Activated CD8-positive, alpha-beta T cell treated with anti-CD3 and anti-CD28 coated beads for 36 hours (primary cell): Measurements from ENCODE around the gene UBE2D2. TPM values are rescaled to one million over a fixed set of nuclear protein-coding genes. Genes with fewer than 3 reads are reported as not detected.
A peak's percentile ranks its signal among the peaks of the same experiment; 100 is the strongest.

ENCODE experiments used
- ATAC-seq: fragments of 200-7000 bp; cut with Tn5 transposase; one replicate; pipeline ENCODE4 v1.10.0; 2021; ENCODE audit warnings: mild to moderate bottlenecking, moderate library complexity
- CTCF ChIA-PET: fragments of 350-600 bp; sonication (Branson Sonifier 250); formaldehyde crosslinking; loops from one replicate; lab custom pipeline; 2021; ENCODE audit warnings: antibody characterized with exemption; lab: Charles Lee
- POLR2A ChIA-PET: fragments of 350-600 bp; sonication (Branson Sonifier 250); formaldehyde crosslinking; loops from one replicate; lab custom pipeline; 2021; ENCODE audit warnings: antibody characterized with exemption; lab: Charles Lee
- DNase-seq: peaks from one replicate; pipeline ENCODE4 v3.0.0-alpha.2; 2020
- H3K27ac Mint-ChIP-seq: one replicate; pipeline ENCODE4 v1.8.0; 2021; ENCODE audit warnings: mild to moderate bottlenecking, mixed read lengths
- H3K27me3 Mint-ChIP-seq: one replicate; pipeline ENCODE4 v1.8.0; 2021; ENCODE audit warnings: mixed read lengths
- H3K36me3 Mint-ChIP-seq: one replicate; pipeline ENCODE4 v1.8.0; 2021; ENCODE audit warnings: low read depth, mixed read lengths
- H3K4me1 Mint-ChIP-seq: one replicate; pipeline ENCODE4 v1.8.0; 2021; ENCODE audit warnings: low read depth, mixed read lengths
- H3K4me3 Mint-ChIP-seq: one replicate; pipeline ENCODE4 v1.8.0; 2021; ENCODE audit warnings: mild to moderate bottlenecking, moderate library complexity, mixed read lengths
- H3K9me3 Mint-ChIP-seq: one replicate; pipeline ENCODE4 v1.8.0; 2021; ENCODE audit warnings: mixed read lengths
- CTCF ChIP-seq: fragments of 200-600 bp; IDR thresholded peaks from one replicate; pipeline ENCODE4 v1.8.0; 2022; ENCODE audit warnings: antibody characterized with exemption, mild to moderate bottlenecking
- intact Hi-C: fragments of 100-400 bp; cut with micrococcal nuclease; formaldehyde crosslinking; loops from one replicate; pipeline ENCODE4 v1.10.0; 2022
- total RNA-seq, 2 experiments: library from RNA; stranded (reverse); gene quantifications; one replicate each; pipeline ENCODE4 v1.2.3, GENCODE V29; 2021

UBE2D2 gene
- total RNA-seq, 2 experiments from 2014 or later = 239 to 253 TPM

GRCh38 chr5:139569270-139569955 is 8.3 kb downstream of the UBE2D2 start:
- H3K27me3 Mint-ChIP-seq = no peaks in the 10 kb centered on the region
- ChIA-PET CTCF (interaction anchor here (1.8 kb wide), 1 partner anchor 26 kb away, joined by 3 read pairs; no protein-coding TSS in a partner anchor), POLR2A (interaction anchor here (1.4 to 1.7 kb wide), 2 partner anchors 8 to 11 kb away, joined by 4 to 5 read pairs; partner anchors contain the start of gene UBE2D2)
- peak overlapping the region; percentile 84 for H3K27ac Mint-ChIP-seq
- peaks cover 53% of the 10 kb centered on the region for H3K36me3 Mint-ChIP-seq
- H3K4me1 Mint-ChIP-seq = peaks cover 65% of the 10 kb centered on the region
- ATAC-seq (no peak), DNase-seq (no peak)
- intact Hi-C loops = no loop called here
- peak overlapping the region; percentile 21 for H3K4me3 Mint-ChIP-seq
- H3K9me3 Mint-ChIP-seq = no peaks in the 10 kb centered on the region
- TF ChIP-seq CTCF = no peak

GRCh38 chr5:139571543-139571942 is 10.4 kb downstream of the UBE2D2 start:
- Mint-ChIP-seq H3K4me3 (no peak overlapping the region), H3K27ac (peak overlapping the region; percentile 84), H3K36me3 (peaks cover 45% of the 10 kb centered on the region), H3K9me3 (no peaks in the 10 kb centered on the region), H3K27me3 (no peaks in the 10 kb centered on the region), H3K4me1 (peaks cover 71% of the 10 kb centered on the region)
- CTCF ChIA-PET = interaction anchor here (1.2 kb wide), 1 partner anchor 16 kb away, joined by 3 read pairs; no protein-coding TSS in a partner anchor
- intact Hi-C loops = no loop called here
- POLR2A ChIA-PET = interaction anchor here (0.6 to 1.9 kb wide), 4 partner anchors 9 to 139 kb away, joined by 3 to 8 read pairs (median 3); partner anchors contain the start of gene UBE2D2
- TF ChIP-seq CTCF = no peak
- ATAC-seq (no peak), DNase-seq (no peak)

GRCh38 chr5:139571966-139572365 is 10.8 kb downstream of the UBE2D2 start:
- POLR2A ChIA-PET = interaction anchor here (0.9 to 1.9 kb wide), 3 partner anchors 9 to 139 kb away, joined by 3 to 8 read pairs (median 3); partner anchors contain the start of gene UBE2D2

GRCh38 chr5:139574641-139575312 is 13.6 kb downstream of the UBE2D2 start:
- Mint-ChIP-seq H3K27ac (peak overlapping the region; percentile 25), H3K4me1 (peaks cover 70% of the 10 kb centered on the region), H3K4me3 (no peak overlapping the region), H3K9me3 (no peaks in the 10 kb centered on the region), H3K27me3 (no peaks in the 10 kb centered on the region), H3K36me3 (peaks cover 39% of the 10 kb centered on the region)
- peak; percentile 46 for ATAC-seq
- CTCF ChIA-PET = interaction anchor here (0.6 to 3.9 kb wide), 20 partner anchors 9 to 192 kb away, joined by 3 to 56 read pairs (median 5); partner anchors contain the start of gene UBE2D2
- POLR2A ChIA-PET = interaction anchor here (0.8 to 8.0 kb wide), 4 partner anchors 11 to 173 kb away, joined by 3 to 78 read pairs (median 4); partner anchors contain the start of gene UBE2D2
- TF ChIP-seq CTCF = peak; percentile 78
- intact Hi-C loops = no loop called here
- peak; percentile 25 for DNase-seq

More at GRCh38 chr5:139571966-139572365, 10.8 kb downstream of the UBE2D2 start:
- no peak for ATAC-seq
- Mint-ChIP-seq H3K27ac (peak overlapping the region; percentile 84), H3K9me3 (no peaks in the 10 kb centered on the region), H3K4me3 (no peak overlapping the region), H3K36me3 (peaks cover 44% of the 10 kb centered on the region), H3K4me1 (peaks cover 71% of the 10 kb centered on the region), H3K27me3 (no peaks in the 10 kb centered on the region)
- no peak for DNase-seq
- CTCF ChIA-PET = interaction anchor here (1.1 to 1.2 kb wide), 2 partner anchors 9 to 16 kb away, joined by 3 to 4 read pairs; no protein-coding TSS in a partner anchor
- intact Hi-C loops = no loop called here
- TF ChIP-seq CTCF = no peak
